ENCODE data around the gene RBM47. TPM values are rescaled to one million over a fixed set of nuclear protein-coding genes. Genes with fewer than 3 reads are reported as not detected.

Gene RBM47
- total RNA-seq, 1 experiment from 2014 or later, result 78.0 TPM

- no peaks in the 10 kb centered on the region for H3K27me3 ChIP-seq (ENCODE audit: insufficient read depth, low read depth)
- H3K27ac ChIP-seq, result 0 out of 2 replicates have a peak overlapping the region, but pooled peaks have one; percentile 2
- no peak overlapping the region for H3K4me3 ChIP-seq
- H3K9me2 ChIP-seq (ENCODE audit: insufficient read depth), result no peaks in the 10 kb centered on the region
- H3K9me3 ChIP-seq (ENCODE audit: insufficient read depth, low read depth), result 0 out of 2 replicates have a peak, but pooled peaks cover 3% of the 10 kb centered on the region
- H3K79me2 ChIP-seq (ENCODE audit: low read depth), result peaks cover 98% of the 10 kb centered on the region
- peaks cover 40% of the 10 kb centered on the region; the same call in 1 of the 2 replicates for H3F3A ChIP-seq (ENCODE audit: insufficient read depth, low read depth)
- DNase-seq, result no peak
- no peak overlapping the region for H3K4me2 ChIP-seq
- BruUV-seq (replicated peaks), result no TSS peak
- CTCF ChIA-PET, result interaction anchor here (0.6 to 0.7 kb wide), 2 partner anchors 87 to 168 kb away, joined by 3 to 4 read pairs; no protein-coding TSS in a partner anchor
- intact Hi-C loops (cut with micrococcal nuclease; ENCODE audit: unreplicated experiment), result no loop called here
- H4K20me1 ChIP-seq (ENCODE audit: insufficient read depth), result no peaks in the 10 kb centered on the region; the same call in 1 of the 2 replicates
- no peak overlapping the region for H2AFZ ChIP-seq
- POLR2A ChIA-PET (ENCODE audit: unreplicated experiment), result no interaction called here
- TF ChIP-seq EZH2 (IDR thresholded peaks at IDR 0.05; ENCODE audit: low read depth) (no peak), CTCF (conservative IDR thresholded peaks at IDR 0.05) (no peak)
- peaks cover 35% of the 10 kb centered on the region for H3K36me3 ChIP-seq (ENCODE audit: low read depth)
- H3K4me1 ChIP-seq (replicated peaks; ENCODE audit: insufficient read depth), result peaks cover 34% of the 10 kb centered on the region
These were observed 145.1 kb downstream of the RBM47 start for GRCh38 chr4:40484346-40485090.

GRCh38 chr4:40482985-40483647 lies 146.5 kb downstream of the RBM47 start:
- no peak for DNase-seq
- peaks cover 32% of the 10 kb centered on the region for H3K36me3 ChIP-seq (ENCODE audit: low read depth)
- CTCF ChIA-PET, result interaction anchor here (0.5 kb wide), 1 partner anchor 785 kb away, joined by 5 read pairs; the partner anchor contains the start of gene UBE2K
- intact Hi-C loops (cut with micrococcal nuclease; ENCODE audit: unreplicated experiment), result no loop called here
- POLR2A ChIA-PET (ENCODE audit: unreplicated experiment), result interaction anchor here (0.7 kb wide), 1 partner anchor 19 kb away, joined by 3 read pairs; no protein-coding TSS in a partner anchor
- no peaks in the 10 kb centered on the region for H3K27me3 ChIP-seq (ENCODE audit: insufficient read depth, low read depth)
- H2AFZ ChIP-seq, result no peak overlapping the region
- H4K20me1 ChIP-seq (ENCODE audit: insufficient read depth), result no peaks in the 10 kb centered on the region; the same call in 1 of the 2 replicates
- TF ChIP-seq EZH2 (IDR thresholded peaks at IDR 0.05; ENCODE audit: low read depth) (no peak), CTCF (conservative IDR thresholded peaks at IDR 0.05) (no peak)
- H3K9me2 ChIP-seq (ENCODE audit: insufficient read depth), result no peaks in the 10 kb centered on the region
- peaks cover 97% of the 10 kb centered on the region for H3K79me2 ChIP-seq (ENCODE audit: low read depth)
- no TSS peak for BruUV-seq (replicated peaks)
- H3F3A ChIP-seq (ENCODE audit: insufficient read depth, low read depth), result peaks cover 54% of the 10 kb centered on the region; the same call in 1 of the 2 replicates
- no peak overlapping the region for H3K4me3 ChIP-seq
- H3K4me1 ChIP-seq (replicated peaks; ENCODE audit: insufficient read depth), result peaks cover 34% of the 10 kb centered on the region
- no peak overlapping the region for H3K4me2 ChIP-seq
- peak overlapping the region; percentile 37; the same call in 1 of the 2 replicates for H3K27ac ChIP-seq
- H3K9me3 ChIP-seq (ENCODE audit: insufficient read depth, low read depth), result 0 out of 2 replicates have a peak, but pooled peaks cover 3% of the 10 kb centered on the region

- H3K4me3 ChIP-seq, result no peak overlapping the region
- ChIA-PET CTCF (no interaction called here), POLR2A (ENCODE audit: unreplicated experiment) (no interaction called here)
- no peak for DNase-seq
- no peak for TF ChIP-seq EZH2 (IDR thresholded peaks at IDR 0.05; ENCODE audit: low read depth)
- TF ChIP-seq CTCF (conservative IDR thresholded peaks at IDR 0.05), result no peak
- peaks cover 96% of the 10 kb centered on the region for H3K79me2 ChIP-seq (ENCODE audit: low read depth)
- H3K9me2 ChIP-seq (ENCODE audit: insufficient read depth), result no peaks in the 10 kb centered on the region
- peaks cover 28% of the 10 kb centered on the region for H3K36me3 ChIP-seq (ENCODE audit: low read depth)
- H3K9me3 ChIP-seq (ENCODE audit: insufficient read depth, low read depth), result 0 out of 2 replicates have a peak, but pooled peaks cover 2% of the 10 kb centered on the region
- no peak overlapping the region for H2AFZ ChIP-seq
- BruUV-seq (replicated peaks), result no TSS peak
- peaks cover 55% of the 10 kb centered on the region; the same call in 1 of the 2 replicates for H3F3A ChIP-seq (ENCODE audit: insufficient read depth, low read depth)
- H3K4me1 ChIP-seq (replicated peaks; ENCODE audit: insufficient read depth), result peaks cover 30% of the 10 kb centered on the region
- H3K27ac ChIP-seq, result no peak overlapping the region
- H4K20me1 ChIP-seq (ENCODE audit: insufficient read depth), result no peaks in the 10 kb centered on the region; the same call in none of the 2 replicates
- H3K27me3 ChIP-seq (ENCODE audit: insufficient read depth, low read depth), result no peaks in the 10 kb centered on the region
- intact Hi-C loops (cut with micrococcal nuclease; ENCODE audit: unreplicated experiment), result no loop called here
- H3K4me2 ChIP-seq, result no peak overlapping the region
These were observed 147.7 kb downstream of the RBM47 start for GRCh38 chr4:40481977-40482376.
